ENCODE results near the gene PALLD. TPM values are rescaled to one million over a fixed set of nuclear protein-coding genes. Genes with fewer than 3 reads are reported as not detected.

PALLD gene
- total RNA-seq, 1 donor from 2014 or later, result 396 TPM

GRCh38 chr4:168741281-168742173, 244.7 kb downstream of the PALLD start:
- Mint-ChIP-seq H3K4me3 (ENCODE audit: unreplicated experiment) (no peak overlapping the region), H3K36me3 (ENCODE audit: unreplicated experiment) (peaks cover 51% of the 10 kb centered on the region), H3K9me3 (ENCODE audit: unreplicated experiment) (no peaks in the 10 kb centered on the region), H3K4me1 (ENCODE audit: unreplicated experiment) (peaks cover 66% of the 10 kb centered on the region), H3K27ac (ENCODE audit: unreplicated experiment) (peak overlapping the region; percentile 38), H3K27me3 (ENCODE audit: unreplicated experiment) (no peaks in the 10 kb centered on the region)
- no peak for TF ChIP-seq CTCF (IDR thresholded peaks at IDR 0.05)
- DNase-seq (ENCODE audit: extremely low spot score, unreplicated experiment), result no peak

- Mint-ChIP-seq H3K4me1 (ENCODE audit: unreplicated experiment) (peaks cover 53% of the 10 kb centered on the region), H3K9me3 (ENCODE audit: unreplicated experiment) (no peaks in the 10 kb centered on the region), H3K27me3 (ENCODE audit: unreplicated experiment) (no peaks in the 10 kb centered on the region), H3K27ac (ENCODE audit: unreplicated experiment) (peak overlapping the region; percentile 90), H3K36me3 (ENCODE audit: unreplicated experiment) (peaks cover 50% of the 10 kb centered on the region), H3K4me3 (ENCODE audit: unreplicated experiment) (no peak overlapping the region)
- TF ChIP-seq CTCF (IDR thresholded peaks at IDR 0.05), result no peak
- DNase-seq (ENCODE audit: extremely low spot score, unreplicated experiment), result no peak
These were observed 246.3 kb downstream of the PALLD start for GRCh38 chr4:168743131-168743530.

- no peaks in the 10 kb centered on the region for H3K27me3 Mint-ChIP-seq (ENCODE audit: unreplicated experiment)
- H3K4me3 Mint-ChIP-seq (ENCODE audit: unreplicated experiment), result no peak overlapping the region
- H3K4me1 Mint-ChIP-seq (ENCODE audit: unreplicated experiment), result peaks cover 53% of the 10 kb centered on the region
- peaks cover 50% of the 10 kb centered on the region for H3K36me3 Mint-ChIP-seq (ENCODE audit: unreplicated experiment)
- DNase-seq (ENCODE audit: extremely low spot score, unreplicated experiment), result no peak
- H3K27ac Mint-ChIP-seq (ENCODE audit: unreplicated experiment), result peak overlapping the region; percentile 90
- no peaks in the 10 kb centered on the region for H3K9me3 Mint-ChIP-seq (ENCODE audit: unreplicated experiment)
- no peak for TF ChIP-seq CTCF (IDR thresholded peaks at IDR 0.05)
These were observed 246.7 kb downstream of the PALLD start for GRCh38 chr4:168743601-168744000.

GRCh38 chr4:168744021-168744420, 247.2 kb downstream of the PALLD start:
- H3K4me3 Mint-ChIP-seq (ENCODE audit: unreplicated experiment), result no peak overlapping the region
- H3K27me3 Mint-ChIP-seq (ENCODE audit: unreplicated experiment), result no peaks in the 10 kb centered on the region
- no peaks in the 10 kb centered on the region for H3K9me3 Mint-ChIP-seq (ENCODE audit: unreplicated experiment)
- H3K36me3 Mint-ChIP-seq (ENCODE audit: unreplicated experiment), result peaks cover 51% of the 10 kb centered on the region
- H3K4me1 Mint-ChIP-seq (ENCODE audit: unreplicated experiment), result peaks cover 51% of the 10 kb centered on the region
- no peak for TF ChIP-seq CTCF (IDR thresholded peaks at IDR 0.05)
- DNase-seq (ENCODE audit: extremely low spot score, unreplicated experiment), result no peak
- peak overlapping the region; percentile 90 for H3K27ac Mint-ChIP-seq (ENCODE audit: unreplicated experiment)

- H3K4me1 Mint-ChIP-seq (ENCODE audit: unreplicated experiment), result peaks cover 27% of the 10 kb centered on the region
- no peaks in the 10 kb centered on the region for H3K27me3 Mint-ChIP-seq (ENCODE audit: unreplicated experiment)
- TF ChIP-seq CTCF (IDR thresholded peaks at IDR 0.05), result no peak
- peaks cover 39% of the 10 kb centered on the region for H3K36me3 Mint-ChIP-seq (ENCODE audit: unreplicated experiment)
- H3K27ac Mint-ChIP-seq (ENCODE audit: unreplicated experiment), result peak overlapping the region; percentile 41
- DNase-seq (ENCODE audit: extremely low spot score, unreplicated experiment), result no peak
- no peaks in the 10 kb centered on the region for H3K9me3 Mint-ChIP-seq (ENCODE audit: unreplicated experiment)
- no peak overlapping the region for H3K4me3 Mint-ChIP-seq (ENCODE audit: unreplicated experiment)
These were observed 252.0 kb downstream of the PALLD start for GRCh38 chr4:168748807-168749206.

All from osteocyte (in vitro differentiated cells).